Skeletal muscle tissue (tissue), 4 donors: Measurements from ENCODE around the gene VPS9D1. TPM values are rescaled to one million over a fixed set of nuclear protein-coding genes. Genes with fewer than 3 reads are reported as not detected.
A peak's percentile ranks its signal among the peaks of the same experiment; 100 is the strongest.

Experiments used
- H3K27ac ChIP-seq: one replicate; pipeline ENCODE4 v1.7.0; 2013; ENCODE audit warnings: mild to moderate bottlenecking, low read depth, low read length, inconsistent platforms
- H3K27me3 ChIP-seq, 3 donors: one replicate each; pipeline ENCODE4 v1.7.0; 2013; ENCODE audit warnings: low read length in 3 of 3; ENCODE audit not compliant: control insufficient read depth in 3 of 3, insufficient read depth in 3 of 3
- H3K36me3 ChIP-seq, 3 donors: one replicate each; pipeline ENCODE4 v1.7.0; 2013; ENCODE audit warnings: low read length in 3 of 3; ENCODE audit not compliant: control insufficient read depth in 3 of 3, insufficient read depth in 3 of 3
- H3K4me1 ChIP-seq, 3 donors: one replicate each; pipeline ENCODE4 v1.7.0; 2013; ENCODE audit warnings: low read length in 3 of 3, mild to moderate bottlenecking in 3 of 3; ENCODE audit not compliant: control insufficient read depth in 3 of 3, insufficient read depth in 3 of 3
- H3K4me3 ChIP-seq, 3 donors: one replicate each; pipeline ENCODE4 v1.7.0; 2013; ENCODE audit warnings: low read length in 3 of 3
- H3K9ac ChIP-seq, 3 donors: one replicate each; pipeline ENCODE4 v1.7.0; 2013; ENCODE audit warnings: low read length in 3 of 3, mild to moderate bottlenecking in 3 of 3, moderate library complexity in 2 of 3, low read depth in 1 of 3
- H3K9me3 ChIP-seq, 3 donors: one replicate each; pipeline ENCODE4 v1.7.0; 2013; ENCODE audit warnings: low read length in 3 of 3; ENCODE audit not compliant: control insufficient read depth in 3 of 3
- total RNA-seq: library from RNA; depleted of rRNA; stranded (reverse); fragments of >200 nt; gene quantifications from one replicate; pipeline ENCODE4 v1.2.3, GENCODE V29; 2014
- donor health status: Osteomylitis.

VPS9D1 gene
- total RNA-seq, 1 donor from 2014 or later: 3.1 TPM

DNA sequence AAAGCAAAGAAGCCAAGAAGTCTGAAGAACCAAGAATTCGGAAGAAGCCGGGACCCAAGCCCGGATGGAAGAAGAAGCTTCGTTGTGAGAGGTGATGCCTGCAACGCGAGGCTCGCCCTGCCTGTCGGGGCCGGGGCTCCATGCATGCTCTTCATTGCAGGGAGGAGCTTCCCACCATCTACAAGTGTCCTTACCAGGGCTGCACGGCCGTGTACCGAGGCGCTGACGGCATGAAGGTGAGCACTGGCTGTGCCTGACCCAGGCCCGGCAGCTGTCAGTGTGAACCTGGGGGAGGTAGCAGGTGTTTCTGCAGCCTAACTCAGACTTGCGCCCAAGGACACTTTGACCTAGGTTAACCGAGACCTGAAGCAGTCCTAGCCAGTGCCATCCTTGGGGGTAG, 12.6 kb upstream of the VPS9D1 start:
- Histone ChIP-seq H3K4me1 (no peaks in the 10 kb centered on the region), H3K36me3 (peaks cover 76 to 97% (median 86%) of the 10 kb centered on the region in 3 donors), H3K27me3 (no peaks in the 10 kb centered on the region), H3K27ac (no peak overlapping the region), H3K4me3 (no peak overlapping the region), H3K9ac (no peak overlapping the region), H3K9me3 (no peaks in the 10 kb centered on the region)

GRCh38 chr16:89732918-89733242, 12.2 kb upstream of the VPS9D1 start:
- Histone ChIP-seq H3K9ac (no peak overlapping the region), H3K4me3 (no peak overlapping the region), H3K27ac (no peak overlapping the region), H3K27me3 (no peaks in the 10 kb centered on the region), H3K4me1 (no peaks in the 10 kb centered on the region), H3K36me3 (peaks cover 73 to 93% (median 82%) of the 10 kb centered on the region in 3 donors), H3K9me3 (no peaks in the 10 kb centered on the region)

DNA sequence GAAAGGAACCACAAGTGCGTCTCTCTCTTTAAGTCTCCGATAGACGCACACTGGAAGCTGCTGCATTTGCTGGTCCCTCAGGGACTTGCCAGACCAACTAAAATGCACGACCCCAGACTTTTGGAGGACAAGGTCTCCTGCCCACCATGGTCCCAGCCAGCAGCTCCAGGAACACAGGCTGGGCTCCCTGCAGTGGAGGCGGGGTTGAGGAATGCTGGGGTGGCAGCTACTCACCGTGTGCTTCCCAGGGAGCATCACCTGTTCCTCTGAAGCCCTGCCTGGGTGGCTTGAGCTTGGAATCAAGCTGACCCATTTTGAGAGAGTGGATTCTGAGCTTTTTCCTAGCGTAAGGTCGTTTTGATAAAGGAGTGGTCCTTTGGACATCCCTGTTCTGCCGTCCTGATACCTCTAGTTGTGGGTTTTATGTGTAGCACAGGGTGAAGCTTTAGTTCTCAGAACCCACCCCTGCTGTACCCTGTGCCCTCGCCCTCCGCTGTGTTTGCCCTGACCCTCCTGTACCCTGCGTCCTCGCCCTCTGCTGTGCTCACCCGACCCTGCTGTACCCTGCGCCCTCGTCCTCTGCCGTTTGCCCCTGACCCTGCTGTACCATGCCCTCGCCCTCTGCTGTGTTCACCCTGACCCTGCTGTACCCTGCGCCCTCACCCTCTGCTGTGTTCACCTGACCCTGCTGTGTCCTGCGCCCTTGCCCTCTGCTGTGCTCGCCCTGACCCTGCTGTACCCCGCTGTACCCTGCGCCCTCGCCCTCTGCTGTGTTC, 11.6 kb upstream of the VPS9D1 start:
- Histone ChIP-seq H3K27ac (no peak overlapping the region), H3K27me3 (no peaks in the 10 kb centered on the region), H3K4me1 (no peaks in the 10 kb centered on the region), H3K9ac (no peak overlapping the region), H3K36me3 (peaks cover 73 to 93% (median 82%) of the 10 kb centered on the region in 3 donors), H3K4me3 (no peak overlapping the region), H3K9me3 (no peaks in the 10 kb centered on the region)

- H3K36me3 ChIP-seq: peaks cover 72 to 83% (median 74%) of the 10 kb centered on the region in 3 donors
Observed at GRCh38 chr16:89730610-89731234, 10.0 kb upstream of the VPS9D1 start.

DNA sequence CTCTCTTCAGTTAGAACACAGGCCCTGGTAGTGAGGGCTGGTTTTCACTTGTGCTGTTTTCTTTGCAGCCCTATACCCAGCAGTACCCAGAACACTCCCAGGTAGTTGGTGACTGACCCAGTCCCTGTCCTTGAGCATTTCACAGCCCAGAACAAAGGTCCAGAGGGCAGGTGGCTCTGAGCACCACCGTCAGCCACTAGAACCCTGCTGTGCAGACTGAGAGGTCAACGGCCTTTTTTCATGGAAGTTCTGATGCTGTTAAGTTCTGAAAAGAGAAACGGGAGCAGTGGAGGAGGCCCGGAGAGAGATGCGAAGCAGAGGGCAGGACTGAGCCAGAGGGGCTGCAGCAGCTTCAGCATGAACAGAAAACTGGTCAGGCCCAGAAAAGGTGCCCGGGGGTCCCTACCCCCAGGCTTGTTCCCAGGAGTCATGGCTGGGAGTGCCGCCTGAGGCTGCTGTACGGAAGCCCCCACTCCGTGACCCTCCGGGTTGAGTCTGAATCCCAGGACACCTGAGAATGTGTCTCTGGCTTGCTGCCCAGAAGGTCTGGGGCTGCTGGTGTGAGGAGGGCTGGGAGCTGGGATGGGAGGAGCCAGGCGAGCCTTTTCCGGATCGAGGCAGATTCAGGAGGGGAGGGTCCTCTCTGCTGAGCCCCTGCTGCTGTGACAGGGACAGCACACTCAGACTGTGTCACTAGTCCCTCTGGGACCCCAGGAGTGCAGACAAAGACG, 9.3 kb upstream of the VPS9D1 start:
- Histone ChIP-seq H3K4me3 (no peak overlapping the region), H3K9me3 (no peaks in the 10 kb centered on the region), H3K27me3 (no peaks in the 10 kb centered on the region), H3K27ac (no peak overlapping the region), H3K9ac (no peak overlapping the region), H3K36me3 (peaks cover 67 to 76% (median 68%) of the 10 kb centered on the region in 3 donors), H3K4me1 (no peaks in the 10 kb centered on the region)

More at GRCh38 chr16:89730610-89731234, 10.0 kb upstream of the VPS9D1 start:
- Histone ChIP-seq H3K4me1 (no peaks in the 10 kb centered on the region), H3K27ac (no peak overlapping the region), H3K4me3 (no peak overlapping the region), H3K27me3 (no peaks in the 10 kb centered on the region), H3K9me3 (no peaks in the 10 kb centered on the region), H3K9ac (no peak overlapping the region)

GRCh38 chr16:89729293-89729692, 8.6 kb upstream of the VPS9D1 start:
- Histone ChIP-seq H3K4me3 (no peak overlapping the region), H3K27me3 (no peaks in the 10 kb centered on the region), H3K4me1 (peaks cover 0 to 4% (median under 1%) of the 10 kb centered on the region in 3 donors), H3K36me3 (peaks cover 59 to 73% (median 66%) of the 10 kb centered on the region in 3 donors), H3K27ac (no peak overlapping the region), H3K9me3 (no peaks in the 10 kb centered on the region), H3K9ac (no peak overlapping the region)

DNA sequence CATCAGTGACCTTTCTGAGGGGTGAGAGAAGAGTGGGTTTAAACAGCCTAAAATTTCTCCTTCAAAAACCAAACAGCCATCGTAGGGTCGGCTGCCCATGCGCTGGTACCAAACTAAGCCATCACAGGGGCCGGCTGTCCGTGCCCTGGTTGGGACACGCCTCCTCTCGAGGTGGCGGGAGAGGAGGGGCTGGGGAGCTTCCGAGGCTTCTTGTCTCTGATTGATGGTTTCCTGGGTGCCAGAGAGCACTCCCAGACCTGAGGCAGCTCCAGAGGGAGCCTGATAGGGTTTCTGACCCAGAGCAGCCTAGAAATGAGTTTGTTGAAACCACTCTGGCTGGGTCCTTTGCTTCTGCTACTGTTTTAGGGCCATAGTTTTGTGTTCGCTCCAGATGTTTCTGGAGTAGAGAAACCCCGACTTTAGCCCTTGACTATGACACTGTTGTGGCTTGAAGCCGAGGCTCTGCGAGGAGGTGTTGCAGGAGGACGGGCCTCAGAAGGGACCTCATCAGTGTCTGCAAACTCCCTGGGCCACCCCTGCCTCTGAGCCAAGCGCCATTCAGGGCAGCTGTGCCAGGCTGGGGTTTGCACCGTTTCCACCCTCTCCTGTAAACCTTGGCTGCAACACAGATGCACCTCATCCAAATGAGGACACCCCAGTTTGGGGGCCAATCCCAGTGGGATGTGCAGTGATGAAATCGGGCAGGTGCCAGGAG, 6.9 kb upstream of the VPS9D1 start:
- Histone ChIP-seq H3K4me1 (peaks cover 16 to 21% (median 17%) of the 10 kb centered on the region in 3 donors), H3K9me3 (no peaks in the 10 kb centered on the region), H3K27ac (no peak overlapping the region), H3K9ac (no peak overlapping the region), H3K4me3 (no peak overlapping the region), H3K27me3 (no peaks in the 10 kb centered on the region), H3K36me3 (peaks cover 63 to 75% (median 67%) of the 10 kb centered on the region in 3 donors)

GRCh38 chr16:89723279-89724250, 2.9 kb upstream of the VPS9D1 start:
- no peaks in the 10 kb centered on the region for H3K27me3 ChIP-seq
- peaks cover 30 to 38% (median 30%) of the 10 kb centered on the region in 3 donors for H3K4me1 ChIP-seq
- no peak overlapping the region for H3K27ac ChIP-seq
- no peaks in the 10 kb centered on the region for H3K9me3 ChIP-seq
- H3K4me3 ChIP-seq: peak overlapping the region; percentile 13 to 88 (median 69)
- peak overlapping the region; percentile 12 to 91 (median 29) for H3K9ac ChIP-seq
- peaks cover 30 to 38% (median 36%) of the 10 kb centered on the region in 3 donors for H3K36me3 ChIP-seq
